K562 (cell line): ENCODE results near the gene C19orf18. TPM values are rescaled to one million over a fixed set of nuclear protein-coding genes. Genes with fewer than 3 reads are reported as not detected.

Source experiments
- ATF1 ChIP-seq, 2 experiments: fragments of 450-650 bp in 1 of 2; IDR thresholded peaks; 2 replicates each; pipeline ENCODE4 v1.6.1; 2016; ENCODE audit warnings: missing compliant biosample characterization in 1 of 2, missing genetic modification characterization in 1 of 2
- ATF7 ChIP-seq: fragments of 450-650 bp; IDR thresholded peaks from 2 replicates; pipeline ENCODE4 v1.7.1; 2014; ENCODE audit warnings: mild to moderate bottlenecking, moderate library complexity
- BMI1 ChIP-seq: fragments of 150-350 bp; IDR thresholded peaks from 2 replicates; pipeline ENCODE4 v1.6.1; 2014; ENCODE audit warnings: low read length
- CBFB ChIP-seq: sonication (generic); formaldehyde crosslinking; IDR thresholded peaks from 2 replicates; pipeline ENCODE4 v1.4.0; 2020; ENCODE audit warnings: mild to moderate bottlenecking, missing genetic modification reagents
- DNMT1 ChIP-seq: fragments of 450-650 bp; IDR thresholded peaks from 2 replicates; pipeline ENCODE4 v1.6.1; 2016; ENCODE audit warnings: antibody characterized with exemption, mild to moderate bottlenecking
- HCFC1 ChIP-seq: IDR thresholded peaks from 2 replicates; pipeline ENCODE4 v1.6.1; 2012; ENCODE audit warnings: low read depth, low read length, improper control_type of control experiment
- HDAC1 ChIP-seq, 2 experiments: fragments of 450-650 bp; IDR thresholded peaks; 2 replicates each; pipeline ENCODE4 v1.6.1; 2016 to 2017; ENCODE audit warnings: inconsistent platforms in 1 of 2, mild to moderate bottlenecking in 1 of 2, moderate library complexity in 1 of 2
- HDAC2 ChIP-seq: fragments of 450-650 bp; IDR thresholded peaks from 2 replicates; pipeline ENCODE4 v1.6.1; 2016; ENCODE audit warnings: mild to moderate bottlenecking
- HMG20A ChIP-seq: fragments of 450-650 bp; formaldehyde crosslinking; conservative IDR thresholded peaks from 2 replicates; pipeline ENCODE4 v1.4.0; 2020; ENCODE audit warnings: mild to moderate bottlenecking, mixed read lengths
- JUNB ChIP-seq: fragments of 450-650 bp; formaldehyde crosslinking; conservative IDR thresholded peaks from 2 replicates; pipeline ENCODE4 v1.4.0; 2020; ENCODE audit warnings: mild to moderate bottlenecking
- PCBP1 ChIP-seq: fragments of 200-400 bp; formaldehyde crosslinking; IDR thresholded peaks from 2 replicates; pipeline ENCODE4 v1.6.1; 2018; ENCODE audit warnings: mild to moderate bottlenecking, low read depth, low read length; ENCODE audit not compliant: poor library complexity, severe bottlenecking
- ZFP36 ChIP-seq: fragments of 150-350 bp; IDR thresholded peaks from 2 replicates; pipeline ENCODE4 v1.6.1; 2018; ENCODE audit warnings: low read length, low read depth; ENCODE audit not compliant: partially characterized antibody
- ZNF175 ChIP-seq: fragments of 200-800 bp; sonication (Bioruptor generic); IDR thresholded peaks from 2 replicates; pipeline ENCODE4 v1.6.1; 2016; ENCODE audit warnings: low read depth, mild to moderate bottlenecking, missing genetic modification characterization, missing compliant biosample characterization
- ZNF224 ChIP-seq: sonication (generic); formaldehyde crosslinking; IDR thresholded peaks from 2 replicates; pipeline ENCODE4 v1.8.0; 2022; ENCODE audit warnings: mild to moderate bottlenecking, missing genetic modification reagents
- ZNF316 ChIP-seq: fragments of 450-650 bp; IDR thresholded peaks from 2 replicates; pipeline ENCODE4 v1.6.1; 2016
- ZNF668 ChIP-seq: fragments of 250-450 bp; sonication (Bioruptor Pico); IDR thresholded peaks from 2 replicates; pipeline ENCODE4 v1.8.0; 2022; ENCODE audit warnings: mild to moderate bottlenecking, inconsistent platforms
- ZNF707 ChIP-seq: fragments of 250-450 bp; sonication (Bioruptor Pico); conservative IDR thresholded peaks from 2 replicates; pipeline ENCODE4 v1.8.0; 2022; ENCODE audit warnings: inconsistent platforms, mild to moderate bottlenecking, moderate library complexity
- polyA plus RNA-seq, 8 experiments: library from polyadenylated mRNA; depleted of rRNA in 4 of 8; stranded (reverse) in 5 of 8; unstranded in 3 of 8; fragments of >200 nt; fragmentation: Nextera tagmentation in 2 of 8; fragmentation: Illumina TruSeq in 1 of 8; extraction: Ambion mirVana in 2 of 8; extraction: Trizol in 1 of 8; gene quantifications; 2 replicates each; pipeline versions ENCODE4 v1.2.1 to v1.2.3, GENCODE V29; 2011 to 2014; ENCODE audit warnings: inconsistent platforms in 1 of 8, missing spikeins in 1 of 8
- total RNA-seq, 7 experiments: library from RNA; depleted of rRNA in 6 of 7; stranded (reverse); fragments of >200 nt in 6 of 7; fragmentation: Illumina TruSeq in 2 of 7; extraction: Trizol in 2 of 7; gene quantifications; 2 replicates each; pipeline versions ENCODE4 v1.2.1 to v1.2.3, GENCODE V29; 2011 to 2021; ENCODE audit warnings: low replicate concordance in 1 of 7
- TF ChIP-seq, protein P1 (sequence below), 2 experiments: IDR thresholded peaks; 2 replicates each; pipeline ENCODE4 v1.6.1; 2011; ENCODE audit warnings: borderline replicate concordance in 1 of 2, control low read depth in 1 of 2, low read depth in 1 of 2, low read length in 1 of 2, mild to moderate bottlenecking in 1 of 2, mixed read lengths in 1 of 2, moderate library complexity in 1 of 2; ENCODE audit not compliant: insufficient read depth in 1 of 2, insufficient read length in 1 of 2, poor library complexity in 1 of 2, severe bottlenecking in 1 of 2; ENCODE audit errors: extremely low read depth in 1 of 2
- TF ChIP-seq, protein P2 (sequence below): fragments of 450-650 bp; IDR thresholded peaks from 2 replicates; pipeline ENCODE4 v1.6.1; 2017; ENCODE audit warnings: antibody characterized with exemption
- TF ChIP-seq, protein P3 (sequence below): sonication (generic); formaldehyde crosslinking; IDR thresholded peaks from 2 replicates; pipeline ENCODE4 v1.8.0; 2022; ENCODE audit warnings: mild to moderate bottlenecking, missing genetic modification reagents

Gene C19orf18
- total and polyA plus RNA-seq, 9 of the 15 experiments (the other 6 are each of a cell fraction or from before 2014, with no cell fraction given), result not detected

DNA sequence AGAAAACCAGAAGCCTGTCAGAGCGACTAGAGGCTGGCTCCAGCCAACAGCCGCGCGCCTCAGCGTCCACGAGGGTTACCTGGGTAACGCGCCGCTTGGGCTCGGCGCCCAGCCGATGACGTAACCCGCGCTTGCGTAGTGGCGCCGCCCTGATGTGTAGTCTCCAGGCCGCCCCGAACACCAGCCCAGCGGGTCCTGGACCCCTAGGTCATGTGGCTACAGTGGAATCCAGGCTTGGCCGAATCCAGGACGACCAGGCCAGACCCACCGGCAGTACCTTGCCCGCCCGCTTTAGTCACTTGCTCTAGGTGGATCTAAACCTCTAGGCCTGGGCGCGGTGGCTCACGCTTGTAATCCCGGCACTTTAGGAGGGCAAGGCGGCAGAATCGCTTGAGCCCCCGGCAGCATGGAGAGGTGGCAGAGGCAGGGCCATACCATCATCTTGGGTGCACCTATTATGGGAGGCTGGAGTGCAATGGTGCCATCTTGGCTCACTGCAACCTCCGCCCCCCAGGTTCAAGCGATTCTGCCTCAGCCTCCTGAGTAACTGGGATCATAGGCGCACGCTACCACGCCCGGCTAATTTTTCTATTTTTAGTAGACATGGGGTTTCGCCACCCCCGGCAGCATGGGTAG is 35.5 kb upstream of the C19orf18 start (continued):
- TF ChIP-seq, protein P1, sequence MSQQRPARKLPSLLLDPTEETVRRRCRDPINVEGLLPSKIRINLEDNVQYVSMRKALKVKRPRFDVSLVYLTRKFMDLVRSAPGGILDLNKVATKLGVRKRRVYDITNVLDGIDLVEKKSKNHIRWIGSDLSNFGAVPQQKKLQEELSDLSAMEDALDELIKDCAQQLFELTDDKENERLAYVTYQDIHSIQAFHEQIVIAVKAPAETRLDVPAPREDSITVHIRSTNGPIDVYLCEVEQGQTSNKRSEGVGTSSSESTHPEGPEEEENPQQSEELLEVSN (IDR thresholded peaks at IDR 0.05; ENCODE audit: borderline replicate concordance in 1 of 2, extremely low read depth in 1 of 2, insufficient read depth in 1 of 2, insufficient read length in 1 of 2, low read depth in 1 of 2, low read length in 1 of 2, poor library complexity in 1 of 2, severe bottlenecking in 1 of 2), result peak in 1 of 2 experiments; percentile 6
- TF ChIP-seq ZNF175 (no peak), PCBP1 (no peak), HDAC1 (IDR thresholded peaks at IDR 0.05) (0 out of 4 replicates have a peak, but pooled peaks of 1 of the 2 experiments have one; percentile 37), CBFB (CRISPR knock-in tag) (no peak), ZNF224 (no peak), ATF7 (peak; percentile 83), ZNF316 (no peak), ZNF707 (no peak), ZNF668 (CRISPR knock-in tag) (no peak), HDAC2 (no peak), ZFP36 (no peak), DNMT1 (no peak), ATF1 (CRISPR knock-in tag; IDR thresholded peaks at IDR 0.05) (peak; percentile 70), ATF1 (tag; IDR thresholded peaks at IDR 0.05) (peak; percentile 87), HMG20A (CRISPR knock-in tag) (no peak), BMI1 (no peak), JUNB (CRISPR knock-in tag) (no peak), HCFC1 (peak; percentile 66)
- TF ChIP-seq, protein P2, sequence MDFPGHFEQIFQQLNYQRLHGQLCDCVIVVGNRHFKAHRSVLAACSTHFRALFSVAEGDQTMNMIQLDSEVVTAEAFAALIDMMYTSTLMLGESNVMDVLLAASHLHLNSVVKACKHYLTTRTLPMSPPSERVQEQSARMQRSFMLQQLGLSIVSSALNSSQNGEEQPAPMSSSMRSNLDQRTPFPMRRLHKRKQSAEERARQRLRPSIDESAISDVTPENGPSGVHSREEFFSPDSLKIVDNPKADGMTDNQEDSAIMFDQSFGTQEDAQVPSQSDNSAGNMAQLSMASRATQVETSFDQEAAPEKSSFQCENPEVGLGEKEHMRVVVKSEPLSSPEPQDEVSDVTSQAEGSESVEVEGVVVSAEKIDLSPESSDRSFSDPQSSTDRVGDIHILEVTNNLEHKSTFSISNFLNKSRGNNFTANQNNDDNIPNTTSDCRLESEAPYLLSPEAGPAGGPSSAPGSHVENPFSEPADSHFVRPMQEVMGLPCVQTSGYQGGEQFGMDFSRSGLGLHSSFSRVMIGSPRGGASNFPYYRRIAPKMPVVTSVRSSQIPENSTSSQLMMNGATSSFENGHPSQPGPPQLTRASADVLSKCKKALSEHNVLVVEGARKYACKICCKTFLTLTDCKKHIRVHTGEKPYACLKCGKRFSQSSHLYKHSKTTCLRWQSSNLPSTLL, result no peak
- TF ChIP-seq, protein P3, sequence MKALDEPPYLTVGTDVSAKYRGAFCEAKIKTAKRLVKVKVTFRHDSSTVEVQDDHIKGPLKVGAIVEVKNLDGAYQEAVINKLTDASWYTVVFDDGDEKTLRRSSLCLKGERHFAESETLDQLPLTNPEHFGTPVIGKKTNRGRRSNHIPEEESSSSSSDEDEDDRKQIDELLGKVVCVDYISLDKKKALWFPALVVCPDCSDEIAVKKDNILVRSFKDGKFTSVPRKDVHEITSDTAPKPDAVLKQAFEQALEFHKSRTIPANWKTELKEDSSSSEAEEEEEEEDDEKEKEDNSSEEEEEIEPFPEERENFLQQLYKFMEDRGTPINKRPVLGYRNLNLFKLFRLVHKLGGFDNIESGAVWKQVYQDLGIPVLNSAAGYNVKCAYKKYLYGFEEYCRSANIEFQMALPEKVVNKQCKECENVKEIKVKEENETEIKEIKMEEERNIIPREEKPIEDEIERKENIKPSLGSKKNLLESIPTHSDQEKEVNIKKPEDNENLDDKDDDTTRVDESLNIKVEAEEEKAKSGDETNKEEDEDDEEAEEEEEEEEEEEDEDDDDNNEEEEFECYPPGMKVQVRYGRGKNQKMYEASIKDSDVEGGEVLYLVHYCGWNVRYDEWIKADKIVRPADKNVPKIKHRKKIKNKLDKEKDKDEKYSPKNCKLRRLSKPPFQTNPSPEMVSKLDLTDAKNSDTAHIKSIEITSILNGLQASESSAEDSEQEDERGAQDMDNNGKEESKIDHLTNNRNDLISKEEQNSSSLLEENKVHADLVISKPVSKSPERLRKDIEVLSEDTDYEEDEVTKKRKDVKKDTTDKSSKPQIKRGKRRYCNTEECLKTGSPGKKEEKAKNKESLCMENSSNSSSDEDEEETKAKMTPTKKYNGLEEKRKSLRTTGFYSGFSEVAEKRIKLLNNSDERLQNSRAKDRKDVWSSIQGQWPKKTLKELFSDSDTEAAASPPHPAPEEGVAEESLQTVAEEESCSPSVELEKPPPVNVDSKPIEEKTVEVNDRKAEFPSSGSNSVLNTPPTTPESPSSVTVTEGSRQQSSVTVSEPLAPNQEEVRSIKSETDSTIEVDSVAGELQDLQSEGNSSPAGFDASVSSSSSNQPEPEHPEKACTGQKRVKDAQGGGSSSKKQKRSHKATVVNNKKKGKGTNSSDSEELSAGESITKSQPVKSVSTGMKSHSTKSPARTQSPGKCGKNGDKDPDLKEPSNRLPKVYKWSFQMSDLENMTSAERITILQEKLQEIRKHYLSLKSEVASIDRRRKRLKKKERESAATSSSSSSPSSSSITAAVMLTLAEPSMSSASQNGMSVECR (CRISPR knock-in tag), result peak; percentile 35; the same call in 1 of the 2 replicates
